Endothelial cell (in vitro differentiated cells): ENCODE measurements around the gene C9orf78. TPM values are rescaled to one million over a fixed set of nuclear protein-coding genes. Genes with fewer than 3 reads are reported as not detected.

Source experiments
- DNase-seq: peaks from one replicate; pipeline ENCODE4 v3.0.0; 2021; ENCODE audit warnings: low spot score
- H3K27ac Mint-ChIP-seq: one replicate; pipeline ENCODE4 v1.8.0; 2021; ENCODE audit warnings: mixed read lengths, inconsistent platforms; ENCODE audit not compliant: unreplicated experiment
- H3K27me3 Mint-ChIP-seq: one replicate; pipeline ENCODE4 v1.8.0; 2021; ENCODE audit warnings: mild to moderate bottlenecking, moderate library complexity, mixed read lengths, inconsistent platforms; ENCODE audit not compliant: unreplicated experiment
- H3K36me3 Mint-ChIP-seq: one replicate; pipeline ENCODE4 v1.8.0; 2021; ENCODE audit warnings: mild to moderate bottlenecking, low read depth, mixed read lengths, inconsistent platforms; ENCODE audit not compliant: unreplicated experiment
- H3K4me1 Mint-ChIP-seq: one replicate; pipeline ENCODE4 v1.8.0; 2021; ENCODE audit warnings: mild to moderate bottlenecking, mixed read lengths, inconsistent platforms; ENCODE audit not compliant: unreplicated experiment
- H3K4me3 Mint-ChIP-seq: one replicate; pipeline ENCODE4 v1.8.0; 2021; ENCODE audit warnings: mild to moderate bottlenecking, mixed read lengths, inconsistent platforms; ENCODE audit not compliant: unreplicated experiment
- H3K9me3 Mint-ChIP-seq: one replicate; pipeline ENCODE4 v1.8.0; 2021; ENCODE audit warnings: mixed read lengths, inconsistent platforms; ENCODE audit not compliant: unreplicated experiment
- CTCF ChIP-seq: fragments of 200-600 bp; sonication (generic); IDR thresholded peaks from one replicate; pipeline ENCODE4 v1.5.0; 2021; ENCODE audit warnings: antibody characterized with exemption; ENCODE audit not compliant: unreplicated experiment
- total RNA-seq: library from RNA; stranded (reverse); fragmentation: NEBNext Ultra II Directional; extraction: Animal tissue kit (Norgen Biotek cat#: 25700); gene quantifications from one replicate; pipeline ENCODE4 v1.2.1, GENCODE V29; 2021; ENCODE audit not compliant: unreplicated experiment

The C9orf78 gene
- total RNA-seq, 1 donor from 2014 or later = 29.1 TPM

DNA sequence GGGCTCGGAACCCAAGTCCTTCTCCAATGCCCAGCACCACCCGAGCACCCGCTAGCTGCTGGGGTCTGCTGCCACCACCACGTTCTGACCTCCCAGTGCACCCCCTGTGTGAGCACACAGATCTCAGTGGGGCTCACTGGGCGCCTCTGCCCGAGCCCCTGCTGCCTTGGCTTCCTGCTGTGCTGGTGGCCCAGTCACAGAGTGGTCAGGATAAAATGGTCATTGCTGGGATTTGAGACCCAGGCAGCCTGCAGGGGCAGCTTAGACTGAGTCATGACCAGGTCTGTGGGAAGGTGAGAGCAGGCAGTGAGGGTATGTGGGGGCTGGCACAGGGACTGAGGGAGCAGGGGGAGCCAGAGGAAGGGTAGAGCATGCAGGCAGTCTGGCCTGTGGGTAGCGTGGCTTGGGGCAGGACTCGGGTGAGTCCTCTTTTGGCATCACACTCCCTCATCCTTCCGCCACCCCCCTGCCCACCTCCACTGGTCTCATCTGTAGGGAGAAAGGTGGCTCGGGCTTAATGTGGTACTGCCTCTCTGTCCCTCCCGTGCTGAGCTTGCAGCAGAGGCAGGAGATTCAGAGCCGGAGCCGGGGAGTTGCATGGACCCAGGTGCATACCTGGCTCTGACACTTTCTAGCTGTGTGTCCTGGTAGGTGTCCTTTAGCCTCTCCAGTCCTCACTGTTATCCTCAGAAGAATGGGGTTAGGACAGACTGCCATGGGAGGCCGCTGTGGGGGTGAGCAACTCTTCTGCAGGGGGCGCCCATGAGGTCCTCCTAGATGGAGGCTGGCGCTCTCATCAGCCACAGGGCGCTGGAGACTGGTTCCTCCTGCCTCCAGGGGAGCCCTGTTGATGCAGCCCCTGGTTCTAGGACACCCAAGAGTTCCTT lies 32.3 kb upstream of the C9orf78 start:
- no peak for TF ChIP-seq CTCF
- no peak overlapping the region for H3K4me3 Mint-ChIP-seq
- H3K36me3 Mint-ChIP-seq = peaks cover 16% of the 10 kb centered on the region
- no peaks in the 10 kb centered on the region for H3K4me1 Mint-ChIP-seq
- DNase-seq = no peak
- H3K9me3 Mint-ChIP-seq = no peaks in the 10 kb centered on the region
- peaks cover 2% of the 10 kb centered on the region for H3K27me3 Mint-ChIP-seq
- no peak overlapping the region for H3K27ac Mint-ChIP-seq

- DNase-seq = no peak
Measured at GRCh38 chr9:129866394-129867135, 31.5 kb upstream of the C9orf78 start.

DNA sequence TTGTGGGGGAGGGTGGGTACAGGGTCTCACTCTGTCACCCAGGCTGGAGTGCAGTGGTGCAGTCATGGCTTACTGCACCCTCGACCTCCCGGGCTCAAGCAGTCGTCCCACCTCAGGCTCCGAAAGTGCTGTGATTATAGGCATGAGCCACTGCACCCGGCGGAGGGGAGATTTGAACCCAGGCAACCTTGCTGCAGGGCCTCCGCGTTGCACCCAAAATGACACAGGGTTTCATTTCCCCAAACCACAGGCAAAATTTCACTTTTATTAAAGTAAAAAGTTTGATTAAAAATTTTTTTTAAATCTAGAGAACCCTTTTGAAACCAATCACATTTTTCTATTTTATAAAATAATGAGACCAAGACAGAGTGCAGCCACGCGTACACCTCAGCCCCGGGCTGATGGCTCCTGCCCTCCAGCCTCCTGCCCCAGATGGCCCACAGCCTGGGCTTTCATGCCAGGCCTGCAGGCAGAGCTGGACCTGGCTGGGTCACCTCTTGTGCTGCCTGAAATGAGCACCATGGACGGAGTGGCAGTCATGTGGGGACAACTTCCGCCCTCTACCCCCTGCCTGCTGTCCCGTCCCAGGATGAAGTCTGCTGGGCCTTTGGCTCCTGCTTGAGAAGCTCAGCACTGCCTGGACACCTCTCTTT lies 30.7 kb upstream of the C9orf78 start:
- Mint-ChIP-seq H3K4me3 (no peak overlapping the region), H3K27ac (no peak overlapping the region), H3K9me3 (no peaks in the 10 kb centered on the region), H3K36me3 (peaks cover 19% of the 10 kb centered on the region), H3K4me1 (no peaks in the 10 kb centered on the region), H3K27me3 (no peaks in the 10 kb centered on the region)
- TF ChIP-seq CTCF = no peak
- no peak for DNase-seq

More at GRCh38 chr9:129866394-129867135, 31.5 kb upstream of the C9orf78 start:
- Mint-ChIP-seq H3K4me3 (no peak overlapping the region), H3K27me3 (peaks cover 2% of the 10 kb centered on the region), H3K27ac (no peak overlapping the region), H3K4me1 (no peaks in the 10 kb centered on the region), H3K36me3 (peaks cover 22% of the 10 kb centered on the region), H3K9me3 (no peaks in the 10 kb centered on the region)
- no peak for TF ChIP-seq CTCF

DNA sequence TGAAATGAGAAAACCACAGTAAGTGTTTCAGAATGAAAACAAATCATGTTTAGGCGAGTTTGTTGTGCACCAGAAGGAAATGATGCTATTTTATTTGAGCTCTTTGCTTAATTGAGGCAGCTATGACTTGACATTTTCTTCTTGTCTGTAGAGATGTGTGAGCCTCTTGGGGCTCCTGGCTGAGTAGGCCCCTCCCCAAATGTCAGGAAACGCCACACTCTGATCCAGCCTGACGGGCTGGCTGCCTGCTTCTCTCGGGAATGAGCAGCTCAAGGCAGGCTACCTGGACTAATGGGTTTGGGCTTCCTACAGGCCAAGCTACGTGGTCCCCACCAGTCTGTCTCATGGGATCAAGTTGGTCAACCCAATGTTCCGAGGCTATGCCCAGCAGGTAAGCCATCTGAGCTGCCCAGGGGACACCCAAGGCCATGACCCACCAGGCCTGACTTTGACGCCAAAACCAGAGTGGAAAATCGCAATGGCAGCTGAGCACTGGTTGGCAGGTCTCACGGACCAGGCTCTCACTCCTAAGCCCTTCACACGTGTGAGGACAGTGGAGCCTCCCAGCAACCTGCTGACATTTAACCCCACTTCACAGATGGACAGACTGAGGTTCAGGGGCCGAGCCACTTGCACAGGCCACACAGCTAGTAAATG lies 30.0 kb upstream of the C9orf78 start:
- H3K4me1 Mint-ChIP-seq = no peaks in the 10 kb centered on the region
- no peaks in the 10 kb centered on the region for H3K9me3 Mint-ChIP-seq
- peaks cover 15% of the 10 kb centered on the region for H3K36me3 Mint-ChIP-seq
- DNase-seq = no peak
- H3K4me3 Mint-ChIP-seq = no peak overlapping the region
- no peak for TF ChIP-seq CTCF
- H3K27ac Mint-ChIP-seq = no peak overlapping the region
- H3K27me3 Mint-ChIP-seq = no peaks in the 10 kb centered on the region
